ENCODE measurements around the gene ZNF284. TPM values are rescaled to one million over a fixed set of nuclear protein-coding genes. Genes with fewer than 3 reads are reported as not detected.

The ZNF284 gene
- total and polyA plus RNA-seq, 2 experiments from 2014 or later, result 1.9 to 2.0 TPM

DNA sequence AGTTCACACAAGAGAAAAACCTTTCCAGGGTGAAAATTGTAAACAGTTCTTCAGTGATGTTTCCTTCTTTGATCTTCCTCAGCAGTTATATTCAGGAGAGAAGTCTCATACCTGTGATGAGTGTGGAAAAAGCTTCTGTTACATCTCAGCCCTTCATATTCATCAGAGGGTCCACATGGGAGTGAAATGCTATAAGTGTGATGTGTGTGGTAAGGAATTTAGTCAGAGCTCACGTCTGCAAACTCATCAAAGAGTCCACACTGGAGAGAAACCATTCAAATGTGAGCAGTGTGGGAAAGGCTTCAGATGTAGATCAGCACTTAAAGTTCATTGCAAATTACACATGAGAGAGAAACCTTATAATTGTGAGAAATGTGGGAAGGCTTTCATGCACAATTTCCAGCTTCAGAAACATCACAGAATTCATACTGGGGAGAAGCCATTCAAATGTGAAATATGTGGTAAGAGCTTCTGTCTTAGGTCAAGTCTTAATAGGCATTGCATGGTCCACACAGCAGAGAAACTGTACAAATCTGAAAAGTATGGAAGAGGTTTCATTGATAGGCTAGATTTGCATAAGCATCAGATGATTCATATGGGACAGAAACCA is 39.9 kb upstream of the ZNF284 start:
- H3K4me1 ChIP-seq (ENCODE audit: insufficient read depth), result no peaks in the 10 kb centered on the region
- peaks cover 8% of the 10 kb centered on the region for H3K9me3 ChIP-seq (ENCODE audit: low read depth)
- H3K9me2 ChIP-seq (ENCODE audit: insufficient read depth), result no peaks in the 10 kb centered on the region
- no peaks in the 10 kb centered on the region for H3K79me2 ChIP-seq (ENCODE audit: insufficient read depth)
- TF ChIP-seq EZH2phosphoT487 (IDR thresholded peaks at IDR 0.05; ENCODE audit: insufficient read depth, low read depth), result no peak
- no peak for TF ChIP-seq EZH2 (IDR thresholded peaks at IDR 0.05; ENCODE audit: insufficient read depth, poor library complexity, severe bottlenecking)
- in situ Hi-C loops (cut with MboI), result no loop called here
- no peak for DNase-seq
- 48 to 56% methylated on average over 1 of the region's 1 CpG for WGBS, 2 experiments (ENCODE audit: low coverage in 1 of 2, low lambda C conversion rate in 2 of 2, missing lambda C conversion rate in 2 of 2)
- H3F3A ChIP-seq (ENCODE audit: insufficient read depth), result no peaks in the 10 kb centered on the region
- H3K27me3 ChIP-seq (replicated peaks; ENCODE audit: insufficient read depth), result no peaks in the 10 kb centered on the region
- H3K27ac ChIP-seq, result no peak overlapping the region
- H2AFZ ChIP-seq, result no peak overlapping the region
- no peak overlapping the region for H3K4me3 ChIP-seq
- H4K20me1 ChIP-seq (ENCODE audit: insufficient read depth), result no peaks in the 10 kb centered on the region
- no peak overlapping the region for H3K4me2 ChIP-seq (ENCODE audit: unreplicated experiment)
- peaks cover 52% of the 10 kb centered on the region for H3K36me3 ChIP-seq (ENCODE audit: low read depth)
- no peak overlapping the region for H3K9ac ChIP-seq

DNA sequence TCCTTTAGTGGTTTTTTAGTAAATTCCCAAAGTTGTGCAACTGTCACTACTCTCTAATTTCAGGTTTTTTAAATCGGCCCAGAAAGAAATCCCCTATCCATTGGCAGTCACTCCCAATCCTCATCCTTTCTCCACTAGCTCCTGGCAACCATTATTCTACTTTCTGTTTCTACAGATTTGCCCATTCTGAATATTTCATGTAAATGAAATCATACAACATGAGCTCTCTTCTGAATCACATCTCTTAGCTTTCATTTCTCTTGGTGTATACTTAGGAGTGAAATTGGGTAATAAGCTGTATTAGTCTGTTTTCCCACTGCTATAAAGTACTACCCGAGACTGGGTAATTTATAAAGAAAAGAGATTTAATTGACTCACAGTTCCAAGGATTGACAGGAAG is 29.8 kb upstream of the ZNF284 start:
- Histone ChIP-seq H3K9me3 (ENCODE audit: low read depth) (no peaks in the 10 kb centered on the region), H3K4me1 (ENCODE audit: insufficient read depth) (no peaks in the 10 kb centered on the region), H2AFZ (no peak overlapping the region), H3K4me2 (ENCODE audit: unreplicated experiment) (no peak overlapping the region), H3K27me3 (replicated peaks; ENCODE audit: insufficient read depth) (0 out of 2 replicates have a peak, but pooled peaks cover 11% of the 10 kb centered on the region), H3K27ac (no peak overlapping the region), H3K9me2 (ENCODE audit: insufficient read depth) (no peaks in the 10 kb centered on the region), H3K36me3 (ENCODE audit: low read depth) (no peaks in the 10 kb centered on the region), H3K79me2 (ENCODE audit: insufficient read depth) (no peaks in the 10 kb centered on the region), H4K20me1 (ENCODE audit: insufficient read depth) (no peaks in the 10 kb centered on the region), H3F3A (ENCODE audit: insufficient read depth) (no peaks in the 10 kb centered on the region), H3K4me3 (no peak overlapping the region), H3K9ac (no peak overlapping the region)
- DNase-seq, result no peak
- 7 to 16% methylated on average over 2 of the region's 2 CpGs for WGBS, 2 experiments (ENCODE audit: low coverage in 1 of 2, low lambda C conversion rate in 2 of 2, missing lambda C conversion rate in 2 of 2)
- in situ Hi-C loops (cut with MboI), result no loop called here
- TF ChIP-seq EZH2phosphoT487 (IDR thresholded peaks at IDR 0.05; ENCODE audit: insufficient read depth, low read depth), result no peak
- no peak for TF ChIP-seq EZH2 (IDR thresholded peaks at IDR 0.05; ENCODE audit: insufficient read depth, poor library complexity, severe bottlenecking)

DNA sequence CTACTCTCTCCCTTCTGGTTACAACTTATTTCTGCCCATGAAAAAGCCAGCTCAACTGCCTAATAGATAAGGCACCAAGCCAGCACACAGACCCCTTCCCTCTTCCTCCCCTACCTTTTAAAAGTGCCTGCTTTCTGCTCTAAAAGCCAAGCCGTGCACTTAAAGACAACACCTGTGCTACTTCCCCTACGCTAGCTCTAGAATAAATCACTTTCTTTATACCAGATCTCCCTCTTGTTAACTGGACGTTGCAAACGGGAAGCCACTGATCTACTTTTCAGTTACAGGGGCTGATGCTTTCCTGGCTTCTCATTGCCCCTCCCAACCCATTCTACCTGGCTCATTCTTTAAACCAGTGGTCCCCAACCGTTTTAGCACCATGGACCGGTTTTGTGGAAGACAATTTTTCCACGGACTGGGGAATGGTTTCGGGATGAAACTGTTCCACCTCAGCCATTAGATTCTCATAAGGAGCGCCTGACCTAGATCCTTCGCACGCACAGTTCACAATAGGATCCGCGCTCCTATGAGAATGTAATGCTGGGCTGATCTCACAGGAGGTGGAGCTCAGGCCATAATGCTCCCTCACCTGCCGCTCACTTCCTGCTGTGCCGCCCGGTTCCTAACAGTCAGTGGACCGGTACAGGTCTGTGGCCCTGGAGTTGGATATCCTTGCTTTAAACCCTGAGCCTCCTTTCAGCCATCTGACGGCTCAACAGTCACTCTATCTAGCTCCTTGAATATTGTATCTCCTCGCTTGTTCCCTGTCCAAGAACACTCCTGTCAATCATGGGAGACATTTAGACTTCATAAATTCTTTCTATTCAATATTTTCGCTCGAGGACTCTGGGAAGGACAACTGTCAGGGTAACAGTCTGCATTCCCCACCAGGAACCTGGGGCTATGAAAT is 21.0 kb upstream of the ZNF284 start:
- peak; percentile 41 for DNase-seq
- Histone ChIP-seq H3F3A (ENCODE audit: insufficient read depth) (no peaks in the 10 kb centered on the region), H3K9ac (peak overlapping the region; percentile 87), H3K4me1 (ENCODE audit: insufficient read depth) (peaks cover 12% of the 10 kb centered on the region; the same call in 1 of the 2 replicates), H3K4me2 (ENCODE audit: unreplicated experiment) (peak overlapping the region; percentile 94), H3K9me2 (ENCODE audit: insufficient read depth) (no peaks in the 10 kb centered on the region), H2AFZ (peak overlapping the region; percentile 100), H3K27me3 (replicated peaks; ENCODE audit: insufficient read depth) (no peaks in the 10 kb centered on the region; the same call in 1 of the 2 replicates), H3K9me3 (ENCODE audit: low read depth) (no peaks in the 10 kb centered on the region), H4K20me1 (ENCODE audit: insufficient read depth) (no peaks in the 10 kb centered on the region), H3K79me2 (ENCODE audit: insufficient read depth) (peaks cover 25% of the 10 kb centered on the region), H3K4me3 (peak overlapping the region; percentile 86), H3K27ac (no peak overlapping the region), H3K36me3 (ENCODE audit: low read depth) (peaks cover 4% of the 10 kb centered on the region; the same call in 1 of the 2 replicates)
- TF ChIP-seq EZH2phosphoT487 (IDR thresholded peaks at IDR 0.05; ENCODE audit: insufficient read depth, low read depth) (no peak), EZH2 (IDR thresholded peaks at IDR 0.05; ENCODE audit: insufficient read depth, poor library complexity, severe bottlenecking) (no peak)
- WGBS, 2 experiments (ENCODE audit: low coverage in 1 of 2, low lambda C conversion rate in 2 of 2, missing lambda C conversion rate in 2 of 2), result 14 to 15% methylated on average over 21 of the region's 21 CpGs
- in situ Hi-C loops (cut with MboI), result no loop called here

DNA sequence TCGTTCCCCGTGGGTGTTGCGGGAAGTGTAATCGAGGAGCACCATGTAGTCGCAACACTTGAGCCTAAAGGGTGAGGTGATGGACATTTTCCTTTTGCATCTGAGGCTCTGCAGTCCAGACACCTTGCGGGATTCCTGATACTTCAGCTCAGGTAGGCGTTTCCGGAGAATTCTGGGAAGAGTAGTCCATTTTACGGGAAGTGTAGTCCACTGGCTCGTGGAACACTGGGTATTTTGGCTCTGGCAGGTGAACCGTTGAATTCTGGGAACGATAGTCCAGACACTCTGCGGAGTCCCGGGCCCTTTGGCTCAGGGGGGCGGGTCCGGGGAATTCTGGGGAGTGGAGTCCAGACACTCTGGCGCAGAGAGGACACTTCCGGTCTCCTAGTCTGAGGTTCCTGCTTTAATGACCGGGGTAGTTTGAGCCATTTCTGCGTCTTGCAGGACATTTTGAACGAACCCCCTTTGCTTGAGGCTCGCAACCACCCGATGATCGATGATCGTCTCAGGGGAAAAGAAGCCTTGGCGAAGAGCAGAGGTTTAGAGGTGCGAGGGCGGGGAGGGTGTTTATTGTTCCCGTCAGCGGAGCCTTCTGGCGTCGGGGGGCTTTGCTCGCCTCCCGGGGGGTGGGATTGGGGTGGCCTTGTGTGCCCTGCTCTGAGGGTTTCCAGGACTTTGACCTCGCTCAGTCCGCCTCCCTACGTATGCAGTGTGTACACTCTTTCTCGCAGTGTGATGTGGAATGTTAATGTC is 20.1 kb upstream of the ZNF284 start, which contains the start of gene ZNF223:
TSS of gene ZNF223 (plus strand) at position 387 of the 753 bp plus-strand sequence. CDS start 3,141 bp downstream, outside the sequence.
- Histone ChIP-seq H3K4me1 (ENCODE audit: insufficient read depth) (peaks cover 12% of the 10 kb centered on the region; the same call in 1 of the 2 replicates), H2AFZ (peak within 1 kb of the TSS; percentile 100), H3K4me3 (peak within 1 kb of the TSS; percentile 86), H3K4me2 (ENCODE audit: unreplicated experiment) (peak within 1 kb of the TSS; percentile 94), H3K9ac (peak within 1 kb of the TSS; percentile 87), H3K9me2 (ENCODE audit: insufficient read depth) (no peaks in the 10 kb centered on the region), H3K9me3 (ENCODE audit: low read depth) (no peaks in the 10 kb centered on the region), H3F3A (ENCODE audit: insufficient read depth) (no peaks in the 10 kb centered on the region), H3K27ac (peak within 1 kb of the TSS; percentile 42; the same call in 1 of the 2 replicates), H3K36me3 (ENCODE audit: low read depth) (peaks cover 5% of the 10 kb centered on the region; the same call in 1 of the 2 replicates), H4K20me1 (ENCODE audit: insufficient read depth) (no peaks in the 10 kb centered on the region), H3K27me3 (replicated peaks; ENCODE audit: insufficient read depth) (no peaks in the 10 kb centered on the region; the same call in 1 of the 2 replicates), H3K79me2 (ENCODE audit: insufficient read depth) (peaks cover 25% of the 10 kb centered on the region)
- in situ Hi-C loops (cut with MboI), result no loop called here
- WGBS, 2 experiments (ENCODE audit: low coverage in 1 of 2, low lambda C conversion rate in 2 of 2, missing lambda C conversion rate in 2 of 2), result 1 to 2% methylated on average over 31 to 38 of the region's 38 CpGs
- DNase-seq, result peak; percentile 96
- no peak for TF ChIP-seq EZH2 (IDR thresholded peaks at IDR 0.05; ENCODE audit: insufficient read depth, poor library complexity, severe bottlenecking)
- TF ChIP-seq EZH2phosphoT487 (IDR thresholded peaks at IDR 0.05; ENCODE audit: insufficient read depth, low read depth), result no peak
